SJCRH30 (cell line): ENCODE results near the gene MTLN. TPM values are rescaled to one million over a fixed set of nuclear protein-coding genes. Genes with fewer than 3 reads are reported as not detected.
A peak's percentile ranks its signal among the peaks of the same experiment; 100 is the strongest.
"Not testable (repeated sequence)": the region's sequence is repeated elsewhere in the genome, so short reads cannot be mapped to it uniquely, and the experiment has no call there.

Source experiments
- DNase-seq, 2 experiments: peaks; one replicate each; pipeline ENCODE4 v3.0.0-alpha.2; 2015 to 2020
- H3K27ac ChIP-seq: fragments of 250-450 bp; sonication (Bioruptor Pico); 2 replicates; pipeline ENCODE4 v1.5.1; 2020; ENCODE audit warnings: mild to moderate bottlenecking, moderate library complexity
- H3K27me3 ChIP-seq: fragments of 250-450 bp; sonication (Bioruptor Pico); 2 replicates; pipeline ENCODE4 v1.5.1; 2020; ENCODE audit warnings: mild to moderate bottlenecking, moderate library complexity
- H3K36me3 ChIP-seq: fragments of 250-450 bp; sonication (Bioruptor Pico); 2 replicates; pipeline ENCODE4 v1.5.1; 2020; ENCODE audit warnings: mild to moderate bottlenecking, moderate library complexity
- H3K4me1 ChIP-seq: fragments of 250-450 bp; sonication (Bioruptor Pico); 2 replicates; pipeline ENCODE4 v1.5.1; 2020; ENCODE audit warnings: mild to moderate bottlenecking, moderate library complexity
- H3K4me3 ChIP-seq: fragments of 250-450 bp; sonication (Bioruptor Pico); 2 replicates; pipeline ENCODE4 v1.5.1; 2020; ENCODE audit warnings: mild to moderate bottlenecking, moderate library complexity
- H3K9me3 ChIP-seq: fragments of 250-450 bp; sonication (Bioruptor Pico); replicated peaks from 2 replicates; pipeline ENCODE4 v1.5.1; 2020; ENCODE audit warnings: mild to moderate bottlenecking, moderate library complexity
- total RNA-seq: library from RNA; depleted of rRNA; stranded (reverse); fragments of >200 nt; shearing (Covaris generic); gene quantifications from 2 replicates; pipeline ENCODE4 v1.2.3, GENCODE V29; 2014; rRNA removed

Gene MTLN
- 23.5 and 37.7 TPM in 2 replicates for total RNA-seq

GRCh38 chr2:110211938-110212858 is at the start of gene MTLN:
MTLN (minus strand) TSS chr2:110212547; CDS start chr2:110212525, 22 bp downstream.
- Histone ChIP-seq H3K9me3 (no peaks in the 10 kb centered on the region), H3K4me3 (peak within 1 kb of the TSS; percentile 81), H3K36me3 (no peaks in the 10 kb centered on the region; the same call in 1 of the 2 replicates), H3K27ac (peak within 1 kb of the TSS; percentile 52), H3K4me1 (no peaks in the 10 kb centered on the region), H3K27me3 (no peaks in the 10 kb centered on the region)
- DNase-seq, result peak; percentile 65 to 77

DNA sequence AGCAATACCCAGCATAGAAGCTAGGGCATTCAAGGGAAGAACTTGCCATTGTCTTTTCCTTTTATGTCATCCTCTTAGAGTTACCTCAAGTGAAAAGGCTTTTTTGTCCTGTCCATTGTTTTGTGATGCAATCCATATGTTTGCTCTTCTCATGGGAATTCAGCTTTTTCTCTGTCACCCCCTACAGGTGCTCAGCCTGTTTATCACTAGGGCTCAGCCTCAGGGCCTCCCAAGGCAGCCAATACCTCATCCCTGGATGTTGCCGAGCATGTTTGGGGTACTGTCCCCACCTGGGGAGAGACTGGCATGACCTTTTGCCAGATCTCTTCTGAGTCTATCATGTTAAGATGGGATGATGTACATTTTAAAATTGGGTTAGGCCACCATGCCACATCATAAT is 49.6 kb upstream of the MTLN start:
- DNase-seq, H3K27ac ChIP-seq, H3K4me1 ChIP-seq, H3K4me3 ChIP-seq, H3K36me3 ChIP-seq, H3K9me3 ChIP-seq, H3K27me3 ChIP-seq: not testable (repeated sequence)

DNA sequence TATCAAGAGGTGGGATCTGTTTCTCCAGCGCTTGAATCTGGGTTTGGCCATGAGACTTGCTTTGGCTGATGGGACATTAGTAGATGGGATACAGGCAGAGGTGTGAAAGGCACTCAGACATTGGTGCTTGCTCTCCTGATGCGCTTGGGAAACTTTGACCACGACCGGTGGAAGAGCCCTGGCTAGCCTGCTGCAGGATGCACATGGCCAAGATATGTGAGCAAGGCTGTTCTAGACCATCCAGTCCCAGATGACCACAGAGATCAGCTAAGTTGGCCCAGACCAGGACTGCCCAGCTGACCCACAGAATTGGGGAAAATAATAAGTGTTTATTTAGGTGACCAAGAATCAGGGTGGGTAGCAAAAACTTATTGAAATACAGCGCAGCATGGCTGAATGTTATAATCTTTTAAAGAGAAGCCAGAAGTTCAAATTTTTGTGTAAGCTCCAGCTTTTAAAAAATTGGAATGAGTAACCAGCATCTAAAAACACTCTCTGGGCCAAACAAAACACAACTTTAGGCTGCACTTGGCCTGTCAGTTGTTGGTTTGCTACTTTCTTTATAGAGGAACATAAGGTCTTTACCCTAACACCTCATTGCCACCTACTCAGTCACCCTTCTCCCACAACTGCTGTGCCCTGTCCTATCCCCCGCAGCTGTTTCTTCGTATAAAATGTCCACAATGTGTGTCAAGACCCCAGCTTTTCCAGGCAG is 35.9 kb upstream of the MTLN start:
- H3K4me3 ChIP-seq, H3K27ac ChIP-seq, H3K27me3 ChIP-seq, H3K4me1 ChIP-seq, H3K36me3 ChIP-seq, H3K9me3 ChIP-seq, DNase-seq: not testable (repeated sequence)

- H3K27ac ChIP-seq, H3K36me3 ChIP-seq, DNase-seq, H3K27me3 ChIP-seq, H3K4me1 ChIP-seq, H3K9me3 ChIP-seq, H3K4me3 ChIP-seq: not testable (repeated sequence)
Observed at GRCh38 chr2:110245488-110246435, 33.4 kb upstream of the MTLN start.

GRCh38 chr2:110243283-110243682 is 30.9 kb upstream of the MTLN start:
- H3K27ac ChIP-seq, H3K27me3 ChIP-seq, H3K4me1 ChIP-seq, H3K9me3 ChIP-seq, H3K4me3 ChIP-seq, DNase-seq, H3K36me3 ChIP-seq: not testable (repeated sequence)

DNA sequence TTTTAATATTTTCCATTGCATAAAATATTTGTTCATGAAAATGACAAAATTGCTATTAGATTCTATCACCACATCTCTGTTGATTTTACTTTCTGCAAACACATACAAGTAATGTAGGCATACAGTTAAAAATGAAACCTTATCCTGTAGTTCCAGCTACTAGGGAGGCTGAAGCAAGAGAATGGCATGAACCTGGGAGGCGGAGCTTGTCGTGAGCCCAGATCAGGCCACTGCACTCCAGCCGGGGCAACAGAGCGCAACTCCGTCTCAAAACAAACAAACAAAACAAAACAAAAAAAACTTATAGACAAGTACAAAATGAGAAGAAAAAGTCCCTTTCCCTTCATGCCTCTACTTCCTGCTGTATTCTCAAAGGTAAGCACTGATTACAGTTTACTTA is 22.2 kb upstream of the MTLN start:
- not testable (repeated sequence) for H3K27me3 ChIP-seq, H3K4me1 ChIP-seq, H3K27ac ChIP-seq, H3K9me3 ChIP-seq, H3K36me3 ChIP-seq, DNase-seq, H3K4me3 ChIP-seq

- not testable (repeated sequence) for H3K27me3 ChIP-seq, DNase-seq, H3K4me1 ChIP-seq, H3K36me3 ChIP-seq, H3K9me3 ChIP-seq, H3K27ac ChIP-seq, H3K4me3 ChIP-seq
Observed at GRCh38 chr2:110229886-110230285, 17.5 kb upstream of the MTLN start.

DNA sequence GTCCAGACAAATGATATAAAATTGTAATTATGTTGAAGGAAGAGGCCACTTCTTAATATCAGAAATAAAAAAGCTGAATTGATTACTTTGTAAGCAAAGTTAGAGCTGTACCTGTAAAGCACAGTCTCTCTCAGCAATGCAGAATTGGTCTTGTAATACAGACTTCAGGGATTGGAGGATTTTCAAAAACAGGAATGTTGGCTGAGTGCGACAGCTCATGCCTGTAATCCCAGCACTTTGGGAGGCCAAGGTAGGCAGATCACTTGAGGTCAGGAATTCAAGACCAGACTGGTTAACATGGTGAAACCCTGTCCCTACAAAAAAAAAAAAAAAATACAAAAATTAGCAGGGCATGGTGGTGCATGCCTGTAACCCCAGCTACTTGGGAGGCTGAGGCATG is 10.3 kb upstream of the MTLN start:
- not testable (repeated sequence) for H3K27me3 ChIP-seq, H3K9me3 ChIP-seq, H3K36me3 ChIP-seq, H3K27ac ChIP-seq, H3K4me1 ChIP-seq, H3K4me3 ChIP-seq, DNase-seq

GRCh38 chr2:110221938-110222337 is 9.6 kb upstream of the MTLN start:
- H3K4me1 ChIP-seq, result no peaks in the 10 kb centered on the region
- 0 out of 2 replicates have a peak, but pooled peaks cover 4% of the 10 kb centered on the region for H3K27me3 ChIP-seq
- no peaks in the 10 kb centered on the region for H3K9me3 ChIP-seq
- H3K27ac ChIP-seq, result no peak overlapping the region
- DNase-seq, result no peak
- no peaks in the 10 kb centered on the region for H3K36me3 ChIP-seq
- no peak overlapping the region for H3K4me3 ChIP-seq

GRCh38 chr2:110220190-110220564 is 7.8 kb upstream of the MTLN start:
- Histone ChIP-seq H3K27me3 (0 out of 2 replicates have a peak, but pooled peaks cover 4% of the 10 kb centered on the region), H3K4me1 (no peaks in the 10 kb centered on the region), H3K9me3 (no peaks in the 10 kb centered on the region), H3K27ac (no peak overlapping the region), H3K4me3 (no peak overlapping the region), H3K36me3 (no peaks in the 10 kb centered on the region)
- no peak for DNase-seq

- H3K4me1 ChIP-seq, result no peaks in the 10 kb centered on the region
- H3K9me3 ChIP-seq, result no peaks in the 10 kb centered on the region
- no peak overlapping the region for H3K27ac ChIP-seq
- H3K4me3 ChIP-seq, result no peak overlapping the region
- DNase-seq, result no peak
- H3K36me3 ChIP-seq, result no peaks in the 10 kb centered on the region
- H3K27me3 ChIP-seq, result 0 out of 2 replicates have a peak, but pooled peaks cover 4% of the 10 kb centered on the region
Observed at GRCh38 chr2:110219496-110220189, 7.3 kb upstream of the MTLN start.

- not testable (repeated sequence) for H3K27ac ChIP-seq, H3K4me3 ChIP-seq, DNase-seq, H3K27me3 ChIP-seq, H3K36me3 ChIP-seq, H3K4me1 ChIP-seq, H3K9me3 ChIP-seq
Observed at GRCh38 chr2:110218889-110219288, 6.5 kb upstream of the MTLN start.

DNA sequence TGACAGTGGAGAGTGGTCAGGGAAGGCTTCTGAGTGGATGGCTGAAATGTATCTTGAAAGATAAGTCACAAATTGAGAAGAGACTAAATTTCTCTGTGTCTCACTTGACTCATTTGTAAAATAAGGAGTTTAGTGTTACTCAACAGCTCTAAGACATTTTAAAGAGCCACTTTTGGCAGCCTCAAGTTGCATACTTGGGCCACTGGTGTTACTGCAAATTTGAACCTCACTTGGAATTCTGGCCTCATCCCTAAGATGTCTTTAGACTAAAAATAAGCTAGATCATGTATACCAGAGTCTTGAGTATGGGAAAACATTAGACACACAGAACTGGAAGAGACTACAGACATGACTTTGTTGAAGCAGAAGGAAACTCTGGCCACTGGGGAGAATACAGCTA is 4.5 kb upstream of the MTLN start:
- no peak for DNase-seq
- H3K4me3 ChIP-seq, result no peak overlapping the region
- H3K36me3 ChIP-seq, result no peaks in the 10 kb centered on the region
- H3K27ac ChIP-seq, result no peak overlapping the region
- H3K9me3 ChIP-seq, result no peaks in the 10 kb centered on the region
- H3K4me1 ChIP-seq, result no peaks in the 10 kb centered on the region
- 0 out of 2 replicates have a peak, but pooled peaks cover 3% of the 10 kb centered on the region for H3K27me3 ChIP-seq

DNA sequence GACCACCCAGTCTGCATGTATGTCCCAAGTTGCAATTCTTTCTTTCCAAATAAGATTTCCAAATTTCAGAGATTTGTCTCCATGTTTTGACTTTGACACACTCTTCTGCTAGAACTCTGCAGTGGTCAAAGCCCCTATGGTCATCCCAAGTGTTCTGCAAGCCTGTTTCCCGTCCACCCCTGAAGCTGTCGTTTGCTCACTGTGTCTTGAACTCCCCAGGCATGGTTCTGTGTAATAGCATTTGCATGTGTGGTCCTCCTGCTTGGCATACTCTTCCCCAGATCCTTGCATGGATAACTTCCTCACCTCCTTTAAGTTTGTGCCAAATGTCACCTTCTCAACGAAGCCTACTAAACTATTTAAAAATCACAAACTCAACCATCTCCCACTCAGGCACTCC is 3.9 kb upstream of the MTLN start:
- Histone ChIP-seq H3K4me3 (no peak overlapping the region), H3K27ac (no peak overlapping the region), H3K9me3 (no peaks in the 10 kb centered on the region), H3K4me1 (no peaks in the 10 kb centered on the region), H3K36me3 (no peaks in the 10 kb centered on the region), H3K27me3 (no peaks in the 10 kb centered on the region)
- no peak for DNase-seq
